Breast epithelium (tissue), 4 donors: ENCODE data around the gene MRGPRX1. TPM values are rescaled to one million over a fixed set of nuclear protein-coding genes. Genes with fewer than 3 reads are reported as not detected.

Source experiments
- DNase-seq, 2 donors: peaks; one replicate each; pipeline ENCODE4 v3.0.0-alpha.2; 2019; ENCODE audit warnings: low spot score in 2 of 2
- H3K27ac ChIP-seq, 2 donors: fragments of 200-600 bp; sonication (generic) in 1 of 2; one replicate each; pipeline ENCODE4 v1.5.1; 2016 to 2019; ENCODE audit warnings: mild to moderate bottlenecking in 1 of 2
- H3K27me3 ChIP-seq, 2 donors: fragments of 200-600 bp; sonication (generic) in 1 of 2; one replicate each; pipeline versions ENCODE4 v1.5.1 to v1.6.0; 2017 to 2019; ENCODE audit warnings: control low read depth in 1 of 2, mild to moderate bottlenecking in 1 of 2
- H3K36me3 ChIP-seq: fragments of 200-600 bp; one replicate; pipeline ENCODE4 v1.5.1; 2019
- H3K4me1 ChIP-seq, 2 donors: fragments of 200-600 bp; sonication (generic); one replicate each; pipeline ENCODE4 v1.5.1; 2016 to 2019; ENCODE audit warnings: control low read depth in 1 of 2
- H3K4me3 ChIP-seq, 3 donors: fragments of 200-600 bp; sonication (generic); 1 replicate in 2 of 3; 2 replicates in 1 of 3; pipeline ENCODE4 v1.5.1; 2016 to 2019; ENCODE audit warnings: mild to moderate bottlenecking in 3 of 3, moderate library complexity in 2 of 3
- H3K9me3 ChIP-seq, 2 donors: fragments of 200-600 bp; sonication (generic) in 1 of 2; one replicate each; pipeline ENCODE4 v1.5.1; 2016 to 2019; ENCODE audit warnings: control low read depth in 1 of 2
- CTCF ChIP-seq, 3 donors: fragments of 450-650 bp; IDR thresholded peaks; one replicate each; pipeline ENCODE4 v1.5.1; 2016 to 2017; ENCODE audit warnings: antibody characterized with exemption in 3 of 3, mild to moderate bottlenecking in 3 of 3, moderate library complexity in 3 of 3
- POLR2A ChIP-seq: fragments of 450-650 bp; IDR thresholded peaks from one replicate; pipeline ENCODE4 v1.6.1; 2016; ENCODE audit warnings: antibody characterized with exemption, mild to moderate bottlenecking, moderate library complexity
- POLR2AphosphoS5 ChIP-seq, 3 donors: sonication (generic); formaldehyde crosslinking; IDR thresholded peaks; one replicate each; pipeline ENCODE4 v1.6.1; 2017; ENCODE audit warnings: antibody characterized with exemption in 3 of 3
- intact Hi-C: fragments of 100-400 bp; cut with DNase I; formaldehyde crosslinking; loops from one replicate; pipeline ENCODE4 v1.15.1; 2023; ENCODE audit warnings: low total_unique reads
- total RNA-seq, 3 donors: library from RNA; depleted of rRNA; stranded (reverse); fragments of >200 nt; gene quantifications; one replicate each; pipeline ENCODE4 v1.1.0, GENCODE V29; 2016

The MRGPRX1 gene
- total RNA-seq, 3 donors from 2014 or later: not detected

- DNase-seq: no peak
- no peaks in the 10 kb centered on the region for H3K9me3 ChIP-seq
- no peaks in the 10 kb centered on the region for H3K4me1 ChIP-seq
- no peak overlapping the region for H3K4me3 ChIP-seq
- intact Hi-C loops: no loop called here
- TF ChIP-seq POLR2AphosphoS5 (IDR thresholded peaks at IDR 0.05): no peak
- no peak for TF ChIP-seq CTCF (IDR thresholded peaks at IDR 0.05)
- no peak for TF ChIP-seq POLR2A
- H3K36me3 ChIP-seq: no peaks in the 10 kb centered on the region
- no peaks in the 10 kb centered on the region for H3K27me3 ChIP-seq
- H3K27ac ChIP-seq: no peak overlapping the region
These were observed 33.1 kb upstream of the MRGPRX1 start for GRCh38 chr11:18972336-18972735.

GRCh38 chr11:18969720-18970119 is 30.5 kb upstream of the MRGPRX1 start:
- H3K4me1 ChIP-seq: no peaks in the 10 kb centered on the region

GRCh38 chr11:18958221-18958910 is 19.2 kb upstream of the MRGPRX1 start:
- Histone ChIP-seq H3K9me3 (no peaks in the 10 kb centered on the region), H3K27ac (no peak overlapping the region), H3K4me1 (no peaks in the 10 kb centered on the region), H3K36me3 (no peaks in the 10 kb centered on the region), H3K27me3 (no peaks in the 10 kb centered on the region), H3K4me3 (no peak overlapping the region)
- no peak for DNase-seq
- intact Hi-C loops: no loop called here
- TF ChIP-seq POLR2A (no peak), CTCF (IDR thresholded peaks at IDR 0.05) (no peak), POLR2AphosphoS5 (IDR thresholded peaks at IDR 0.05) (no peak)

More at GRCh38 chr11:18969720-18970119, 30.5 kb upstream of the MRGPRX1 start:
- Histone ChIP-seq H3K27me3 (no peaks in the 10 kb centered on the region), H3K9me3 (no peaks in the 10 kb centered on the region), H3K4me3 (no peak overlapping the region), H3K36me3 (no peaks in the 10 kb centered on the region), H3K27ac (no peak overlapping the region)
- intact Hi-C loops: no loop called here
- no peak for TF ChIP-seq CTCF (IDR thresholded peaks at IDR 0.05)
- TF ChIP-seq POLR2A: no peak
- TF ChIP-seq POLR2AphosphoS5 (IDR thresholded peaks at IDR 0.05): no peak
- DNase-seq: no peak

- no peaks in the 10 kb centered on the region for H3K27me3 ChIP-seq
- no peaks in the 10 kb centered on the region for H3K9me3 ChIP-seq
- no peak overlapping the region for H3K4me3 ChIP-seq
- no peaks in the 10 kb centered on the region for H3K36me3 ChIP-seq
- H3K27ac ChIP-seq: no peak overlapping the region
- TF ChIP-seq POLR2AphosphoS5 (IDR thresholded peaks at IDR 0.05) (no peak), POLR2A (no peak), CTCF (IDR thresholded peaks at IDR 0.05) (no peak)
- DNase-seq: no peak
- intact Hi-C loops: no loop called here
- H3K4me1 ChIP-seq: no peaks in the 10 kb centered on the region
These were observed 17.4 kb upstream of the MRGPRX1 start for GRCh38 chr11:18956630-18957029.

- no peak for DNase-seq
- Histone ChIP-seq H3K4me3 (no peak overlapping the region), H3K4me1 (no peaks in the 10 kb centered on the region), H3K36me3 (no peaks in the 10 kb centered on the region), H3K27me3 (no peaks in the 10 kb centered on the region), H3K27ac (no peak overlapping the region), H3K9me3 (no peaks in the 10 kb centered on the region)
- TF ChIP-seq POLR2A (no peak), CTCF (IDR thresholded peaks at IDR 0.05) (no peak), POLR2AphosphoS5 (IDR thresholded peaks at IDR 0.05) (no peak)
- intact Hi-C loops: no loop called here
These were observed 3.1 kb downstream of the MRGPRX1 start for GRCh38 chr11:18936002-18936673.
